Loucy (cell line): ENCODE data around the gene MSL3B.

Source experiments
- H2AFZ ChIP-seq: fragments of 200-600 bp; sonication (generic); 2 replicates; pipeline ENCODE4 v1.6.0; 2016; ENCODE audit warnings: antibody characterized with exemption, mild to moderate bottlenecking, low read length, moderate library complexity
- H3F3A ChIP-seq: fragments of 200-600 bp; 2 replicates; pipeline ENCODE4 v1.6.0; 2016; ENCODE audit warnings: antibody characterized with exemption, low read depth, mild to moderate bottlenecking
- H3K27me3 ChIP-seq: fragments of 200-600 bp; sonication (generic); 2 replicates; pipeline ENCODE4 v1.6.1; 2014; ENCODE audit warnings: low read length, mild to moderate bottlenecking; ENCODE audit not compliant: insufficient read depth, poor library complexity, severe bottlenecking
- H3K36me3 ChIP-seq: fragments of 200-600 bp; sonication (generic); 2 replicates; pipeline ENCODE4 v1.6.1; 2016; ENCODE audit warnings: low read length; ENCODE audit not compliant: insufficient read depth
- H3K4me1 ChIP-seq: fragments of 200-600 bp; sonication (generic); 2 replicates; pipeline ENCODE4 v1.5.1; 2014; ENCODE audit warnings: low read length, mild to moderate bottlenecking; ENCODE audit not compliant: insufficient read depth, poor library complexity, severe bottlenecking
- H3K4me2 ChIP-seq: fragments of 200-600 bp; sonication (generic); 2 replicates; pipeline ENCODE4 v1.6.0; 2014; ENCODE audit warnings: antibody characterized with exemption, low read length, low read depth, mild to moderate bottlenecking; ENCODE audit not compliant: poor library complexity, severe bottlenecking
- H3K4me3 ChIP-seq: fragments of 200-600 bp; sonication (generic); 2 replicates; pipeline ENCODE4 v1.5.1; 2014; ENCODE audit warnings: low read length, mild to moderate bottlenecking, mixed read lengths; ENCODE audit not compliant: poor library complexity, severe bottlenecking
- H3K79me2 ChIP-seq: fragments of 200-600 bp; sonication (generic); 2 replicates; pipeline ENCODE4 v1.6.1; 2014; ENCODE audit warnings: low read length; ENCODE audit not compliant: insufficient read depth
- H3K9ac ChIP-seq: fragments of 200-600 bp; sonication (generic); 2 replicates; pipeline ENCODE4 v1.6.0; 2014; ENCODE audit warnings: mild to moderate bottlenecking, low read depth, low read length, moderate library complexity; ENCODE audit not compliant: poor library complexity, severe bottlenecking
- H3K9me2 ChIP-seq: fragments of 200-600 bp; sonication (generic); replicated peaks from 2 replicates; pipeline ENCODE4 v1.6.1; 2016; ENCODE audit warnings: low read depth, low read length, mixed read lengths
- H3K9me3 ChIP-seq: fragments of 200-600 bp; sonication (generic); 2 replicates; pipeline ENCODE4 v1.6.1; 2014; ENCODE audit warnings: mild to moderate bottlenecking, antibody characterized with exemption, low read length, low read depth; ENCODE audit not compliant: insufficient read depth
- H4K20me1 ChIP-seq: fragments of 200-600 bp; sonication (generic); 2 replicates; pipeline ENCODE4 v1.6.0; 2014; ENCODE audit warnings: antibody characterized with exemption, low read length, mild to moderate bottlenecking; ENCODE audit not compliant: insufficient read depth, poor library complexity, severe bottlenecking
- EZH2phosphoT487 ChIP-seq: fragments of 200-600 bp; IDR thresholded peaks from 2 replicates; pipeline ENCODE4 v1.6.1; 2018; ENCODE audit warnings: antibody characterized with exemption, mild to moderate bottlenecking, moderate library complexity, borderline replicate concordance
- TF ChIP-seq, protein P1 (sequence below): fragments of 200-600 bp; sonication (generic); conservative IDR thresholded peaks from 2 replicates; pipeline ENCODE4 v1.5.1; 2014; ENCODE audit warnings: mild to moderate bottlenecking, antibody characterized with exemption, low read length

MSL3B gene

DNA sequence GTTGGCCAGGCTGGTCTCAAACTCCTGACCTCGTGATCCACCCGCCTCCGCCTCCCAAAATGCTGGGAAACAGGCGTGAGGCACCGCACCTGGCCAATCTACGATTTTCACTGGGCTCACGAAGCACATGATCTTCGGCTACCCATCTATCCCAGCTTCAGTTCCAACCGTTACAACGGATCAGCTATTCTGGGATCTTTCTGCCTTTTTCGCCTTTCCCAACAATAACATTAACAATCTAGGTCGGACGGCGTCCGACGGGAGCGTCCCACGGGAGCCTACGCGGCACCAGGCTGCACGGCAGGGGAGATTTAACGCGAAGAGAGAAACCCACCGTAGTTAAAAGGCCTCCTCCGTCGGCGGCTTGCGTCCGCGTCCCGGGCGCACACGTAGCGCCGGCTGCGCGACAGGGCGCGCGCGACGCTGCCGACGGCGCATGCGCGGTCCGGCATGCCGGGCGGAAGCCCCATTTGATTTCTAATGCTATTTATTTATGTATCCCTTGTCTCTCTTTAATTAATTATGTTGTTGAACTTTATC, at the start of gene MSL3B:
Gene MSL3B (minus strand): TSS at position 394 of the 540 bp plus-strand sequence.
- H3K4me3 ChIP-seq, result peak within 1 kb of the TSS; percentile 78
- H3K9ac ChIP-seq, result peak within 1 kb of the TSS; percentile 73
- no peaks in the 10 kb centered on the region for H3K9me2 ChIP-seq
- no peaks in the 10 kb centered on the region for H4K20me1 ChIP-seq
- no peaks in the 10 kb centered on the region for H3F3A ChIP-seq
- H3K4me1 ChIP-seq, result peaks cover 6% of the 10 kb centered on the region
- no peak for TF ChIP-seq EZH2phosphoT487
- TF ChIP-seq, protein P1, sequence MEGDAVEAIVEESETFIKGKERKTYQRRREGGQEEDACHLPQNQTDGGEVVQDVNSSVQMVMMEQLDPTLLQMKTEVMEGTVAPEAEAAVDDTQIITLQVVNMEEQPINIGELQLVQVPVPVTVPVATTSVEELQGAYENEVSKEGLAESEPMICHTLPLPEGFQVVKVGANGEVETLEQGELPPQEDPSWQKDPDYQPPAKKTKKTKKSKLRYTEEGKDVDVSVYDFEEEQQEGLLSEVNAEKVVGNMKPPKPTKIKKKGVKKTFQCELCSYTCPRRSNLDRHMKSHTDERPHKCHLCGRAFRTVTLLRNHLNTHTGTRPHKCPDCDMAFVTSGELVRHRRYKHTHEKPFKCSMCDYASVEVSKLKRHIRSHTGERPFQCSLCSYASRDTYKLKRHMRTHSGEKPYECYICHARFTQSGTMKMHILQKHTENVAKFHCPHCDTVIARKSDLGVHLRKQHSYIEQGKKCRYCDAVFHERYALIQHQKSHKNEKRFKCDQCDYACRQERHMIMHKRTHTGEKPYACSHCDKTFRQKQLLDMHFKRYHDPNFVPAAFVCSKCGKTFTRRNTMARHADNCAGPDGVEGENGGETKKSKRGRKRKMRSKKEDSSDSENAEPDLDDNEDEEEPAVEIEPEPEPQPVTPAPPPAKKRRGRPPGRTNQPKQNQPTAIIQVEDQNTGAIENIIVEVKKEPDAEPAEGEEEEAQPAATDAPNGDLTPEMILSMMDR, result no peak
- H3K27me3 ChIP-seq, result peaks cover 43% of the 10 kb centered on the region
- no peaks in the 10 kb centered on the region for H3K9me3 ChIP-seq
- H3K36me3 ChIP-seq, result no peaks in the 10 kb centered on the region
- H2AFZ ChIP-seq, result peak within 1 kb of the TSS; percentile 100
- peaks cover 4% of the 10 kb centered on the region; the same call in 1 of the 2 replicates for H3K79me2 ChIP-seq
- H3K4me2 ChIP-seq, result peak within 1 kb of the TSS; percentile 93

DNA sequence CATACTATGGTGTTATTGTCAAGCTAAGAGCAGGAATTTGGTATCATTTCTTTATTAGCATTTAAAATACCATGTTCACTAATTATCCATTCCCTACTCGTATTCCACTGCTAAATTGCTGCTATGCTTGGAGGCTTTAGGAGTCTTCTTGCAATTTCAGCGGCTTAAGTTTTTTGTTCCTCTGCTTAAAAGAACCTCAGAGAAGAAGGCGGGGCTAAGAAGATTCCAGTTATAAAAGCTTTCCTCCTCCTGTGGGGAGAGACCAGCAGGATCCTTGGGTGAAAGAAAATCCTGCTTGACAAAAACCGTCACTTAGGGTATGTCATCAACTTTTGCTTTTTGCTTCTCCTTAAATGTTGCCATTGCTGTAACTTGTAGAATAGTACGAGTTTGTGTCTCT, 48.9 kb upstream of the MSL3B start, which contains the start of gene TRPM8:
Gene TRPM8 (plus strand): TSS at position 258 of the 400 bp plus-strand sequence. CDS start 9,165 bp downstream, outside the sequence.
- H3K4me2 ChIP-seq, result no peak within 1 kb of the TSS
- no peaks in the 10 kb centered on the region for H3K9me2 ChIP-seq
- no peaks in the 10 kb centered on the region for H4K20me1 ChIP-seq
- H3K9me3 ChIP-seq, result no peaks in the 10 kb centered on the region
- no peaks in the 10 kb centered on the region for H3K27me3 ChIP-seq
- no peaks in the 10 kb centered on the region for H3K79me2 ChIP-seq
- H3K4me1 ChIP-seq, result peaks cover 13% of the 10 kb centered on the region
- TF ChIP-seq EZH2phosphoT487, result no peak
- TF ChIP-seq, protein P1, result no peak
- no peak within 1 kb of the TSS for H2AFZ ChIP-seq
- no peak within 1 kb of the TSS for H3K9ac ChIP-seq
- no peaks in the 10 kb centered on the region for H3K36me3 ChIP-seq
- H3F3A ChIP-seq, result no peaks in the 10 kb centered on the region
- no peak within 1 kb of the TSS for H3K4me3 ChIP-seq

DNA sequence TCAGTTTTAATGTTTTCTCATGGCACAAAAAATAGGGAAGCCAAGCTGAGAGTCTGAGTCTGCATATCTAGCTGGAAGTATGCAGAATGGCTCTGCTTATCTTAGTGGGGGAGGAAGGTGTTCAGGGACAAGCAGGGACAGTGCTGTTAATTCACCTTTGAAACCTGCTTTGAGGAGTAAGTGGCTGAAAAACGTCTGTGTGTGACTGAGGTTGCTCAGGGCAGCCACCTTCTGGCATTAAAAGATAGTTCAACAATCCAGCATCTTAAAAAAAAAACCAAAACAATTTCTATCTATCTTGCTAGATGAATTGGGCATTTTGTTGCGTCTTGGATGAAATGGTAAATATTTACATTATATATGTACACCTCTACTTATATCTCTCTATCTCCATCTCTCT, 46.9 kb upstream of the MSL3B start:
- no peaks in the 10 kb centered on the region for H3F3A ChIP-seq
- H3K4me1 ChIP-seq, result peaks cover 6% of the 10 kb centered on the region
- H3K9me3 ChIP-seq, result no peaks in the 10 kb centered on the region
- no peaks in the 10 kb centered on the region for H3K27me3 ChIP-seq
- H3K9ac ChIP-seq, result no peak overlapping the region
- H2AFZ ChIP-seq, result no peak overlapping the region
- H3K36me3 ChIP-seq, result no peaks in the 10 kb centered on the region
- TF ChIP-seq, protein P1, result peak; percentile 43
- no peak for TF ChIP-seq EZH2phosphoT487
- no peak overlapping the region for H3K4me3 ChIP-seq
- H4K20me1 ChIP-seq, result no peaks in the 10 kb centered on the region
- no peaks in the 10 kb centered on the region for H3K79me2 ChIP-seq
- H3K4me2 ChIP-seq, result no peak overlapping the region
- no peaks in the 10 kb centered on the region for H3K9me2 ChIP-seq
